ENCODE measurements around the gene UBR4.

Gene UBR4

GRCh38 chr1:19073311-19074186, 136.5 kb downstream of the UBR4 start:
- no peak for DNase-seq (ENCODE audit: low read depth in 2 of 2)

- DNase-seq (ENCODE audit: low read depth in 2 of 2), result no peak
Observed at GRCh38 chr1:19072285-19072981, 137.6 kb downstream of the UBR4 start.

- DNase-seq (ENCODE audit: low read depth in 2 of 2), result no peak
Observed at GRCh38 chr1:19071674-19072281, 138.3 kb downstream of the UBR4 start.

- DNase-seq (ENCODE audit: low read depth in 2 of 2), result no peak
Observed at GRCh38 chr1:19070891-19071621, 139.0 kb downstream of the UBR4 start.

GRCh38 chr1:19070197-19070651, 139.8 kb downstream of the UBR4 start:
- DNase-seq (ENCODE audit: low read depth in 2 of 2), result no peak

- no peak for DNase-seq (ENCODE audit: low read depth in 2 of 2)
Observed at GRCh38 chr1:19068639-19069276, 141.3 kb downstream of the UBR4 start.

GRCh38 chr1:19067912-19068638, 142.0 kb downstream of the UBR4 start:
- DNase-seq (ENCODE audit: low read depth in 2 of 2), result no peak

GRCh38 chr1:19067182-19067911, 142.7 kb downstream of the UBR4 start:
- DNase-seq (ENCODE audit: low read depth in 2 of 2), result no peak

- no peak for DNase-seq (ENCODE audit: low read depth in 2 of 2)
Observed at GRCh38 chr1:19066874-19067181, 143.2 kb downstream of the UBR4 start.

GRCh38 chr1:19066248-19066873, 143.7 kb downstream of the UBR4 start:
- DNase-seq (ENCODE audit: low read depth in 2 of 2), result no peak

GRCh38 chr1:19065526-19066247, 144.4 kb downstream of the UBR4 start:
- no peak for DNase-seq (ENCODE audit: low read depth in 2 of 2)

- no peak for DNase-seq (ENCODE audit: low read depth in 2 of 2)
Observed at GRCh38 chr1:19064906-19065450, 145.1 kb downstream of the UBR4 start.

- no peak for DNase-seq (ENCODE audit: low read depth in 2 of 2)
Observed at GRCh38 chr1:19063122-19063521, 146.9 kb downstream of the UBR4 start.

GRCh38 chr1:19062258-19063029, 147.6 kb downstream of the UBR4 start:
- DNase-seq (ENCODE audit: low read depth in 2 of 2), result no peak

GRCh38 chr1:19061798-19062197, 148.3 kb downstream of the UBR4 start:
- DNase-seq (ENCODE audit: low read depth in 2 of 2), result no peak

GRCh38 chr1:19061343-19061742, 148.7 kb downstream of the UBR4 start:
- no peak for DNase-seq (ENCODE audit: low read depth in 2 of 2)

GRCh38 chr1:19059773-19060172, 150.3 kb downstream of the UBR4 start:
- no peak for DNase-seq (ENCODE audit: low read depth in 2 of 2)

GRCh38 chr1:19058476-19058797, 151.6 kb downstream of the UBR4 start:
- DNase-seq (ENCODE audit: low read depth in 2 of 2), result no peak

All from stimulated activated CD4-positive, alpha-beta T cell treated with anti-CD3 and anti-CD28 coated beads, Interleukin-12 subunit alpha, Interleukin-12 subunit beta, amount 100 ng/mL, for 24 hours (primary cell).